ENCODE measurements around the gene CEP55. TPM values are rescaled to one million over a fixed set of nuclear protein-coding genes. Genes with fewer than 3 reads are reported as not detected.

The CEP55 gene
- total and polyA plus RNA-seq, 4 donors = 1.6 to 3.5 (median 1.8) TPM

DNA sequence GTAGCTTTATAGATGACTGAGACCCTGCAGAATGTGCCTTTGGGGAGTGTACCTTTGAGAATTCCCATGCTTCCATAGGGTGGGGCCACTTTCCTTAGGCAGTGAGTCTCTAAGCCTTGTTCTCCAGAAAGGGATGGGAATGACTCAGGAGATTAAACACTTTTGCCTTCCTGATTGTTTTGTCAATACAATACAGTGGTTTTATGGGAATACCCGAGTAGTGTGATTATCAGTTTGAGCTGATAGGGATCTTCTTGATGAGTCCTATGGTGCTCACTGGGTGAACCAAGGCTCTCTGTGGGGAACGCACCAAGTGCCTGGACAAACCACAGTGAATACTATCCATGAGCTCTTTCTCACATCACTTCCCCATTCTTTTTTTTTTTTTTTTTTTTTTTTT is 20.5 kb upstream of the CEP55 start:
- no peaks in the 10 kb centered on the region for H3K27me3 ChIP-seq (ENCODE audit: control insufficient read depth in 3 of 3, insufficient read depth in 3 of 3, low read length in 2 of 3)
- H3K4me1 ChIP-seq (ENCODE audit: control insufficient read depth in 5 of 5, insufficient read depth in 5 of 5, low read length in 5 of 5) = peaks cover 0 to 16% (median 3%) of the 10 kb centered on the region in 5 donors
- 40 to 65% methylated on average over 2 of the region's 2 CpGs for WGBS, 2 donors
- peaks cover 0 to 4% (median under 1%) of the 10 kb centered on the region in 4 donors for H3K36me3 ChIP-seq (ENCODE audit: control insufficient read depth in 4 of 4, insufficient read depth in 4 of 4, low read length in 4 of 4)
- no peaks in the 10 kb centered on the region for H3K9me3 ChIP-seq (ENCODE audit: control insufficient read depth in 4 of 4, insufficient read depth in 3 of 4, low read length in 3 of 4)
- ATAC-seq (ENCODE audit: insufficient read depth, low FRiP score) (peak; percentile 56), DNase-seq (no peak)
- TF ChIP-seq, protein P1, sequence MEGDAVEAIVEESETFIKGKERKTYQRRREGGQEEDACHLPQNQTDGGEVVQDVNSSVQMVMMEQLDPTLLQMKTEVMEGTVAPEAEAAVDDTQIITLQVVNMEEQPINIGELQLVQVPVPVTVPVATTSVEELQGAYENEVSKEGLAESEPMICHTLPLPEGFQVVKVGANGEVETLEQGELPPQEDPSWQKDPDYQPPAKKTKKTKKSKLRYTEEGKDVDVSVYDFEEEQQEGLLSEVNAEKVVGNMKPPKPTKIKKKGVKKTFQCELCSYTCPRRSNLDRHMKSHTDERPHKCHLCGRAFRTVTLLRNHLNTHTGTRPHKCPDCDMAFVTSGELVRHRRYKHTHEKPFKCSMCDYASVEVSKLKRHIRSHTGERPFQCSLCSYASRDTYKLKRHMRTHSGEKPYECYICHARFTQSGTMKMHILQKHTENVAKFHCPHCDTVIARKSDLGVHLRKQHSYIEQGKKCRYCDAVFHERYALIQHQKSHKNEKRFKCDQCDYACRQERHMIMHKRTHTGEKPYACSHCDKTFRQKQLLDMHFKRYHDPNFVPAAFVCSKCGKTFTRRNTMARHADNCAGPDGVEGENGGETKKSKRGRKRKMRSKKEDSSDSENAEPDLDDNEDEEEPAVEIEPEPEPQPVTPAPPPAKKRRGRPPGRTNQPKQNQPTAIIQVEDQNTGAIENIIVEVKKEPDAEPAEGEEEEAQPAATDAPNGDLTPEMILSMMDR (IDR thresholded peaks at IDR 0.05; ENCODE audit: control extremely low read depth, extremely low read depth) = no peak
- peak overlapping the region in 1 of 2 donors; percentile 46 for H3K27ac ChIP-seq (ENCODE audit: low read depth in 1 of 2, low read length in 1 of 2)
- H3K9ac ChIP-seq (ENCODE audit: insufficient read depth in 1 of 2, low read length in 2 of 2) = no peak overlapping the region
- H3K4me3 ChIP-seq = no peak overlapping the region

DNA sequence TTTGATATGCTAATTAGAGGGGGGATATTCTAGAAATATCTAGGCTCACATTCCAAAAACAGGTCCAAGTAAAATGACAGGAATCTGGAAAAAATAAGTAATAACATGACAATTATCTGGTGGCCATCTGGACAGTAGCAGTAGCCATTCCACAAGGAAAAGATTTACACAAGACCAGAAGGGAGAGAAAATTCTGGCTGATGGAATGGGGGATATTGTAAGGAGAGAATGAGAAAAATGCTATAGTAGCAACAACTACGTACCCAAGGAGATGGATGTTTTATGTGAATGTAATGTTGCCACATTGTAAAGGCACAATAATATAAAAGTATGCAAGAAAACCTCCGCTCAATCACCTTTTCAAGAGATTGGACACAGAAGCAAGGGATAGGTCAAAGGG is 19.7 kb upstream of the CEP55 start:
- peaks cover 0 to 4% (median under 1%) of the 10 kb centered on the region in 4 donors for H3K36me3 ChIP-seq (ENCODE audit: control insufficient read depth in 4 of 4, insufficient read depth in 4 of 4, low read length in 4 of 4)
- ATAC-seq (ENCODE audit: insufficient read depth, low FRiP score) = no peak
- no peak overlapping the region for H3K9ac ChIP-seq (ENCODE audit: insufficient read depth in 1 of 2, low read length in 2 of 2)
- H3K27me3 ChIP-seq (ENCODE audit: control insufficient read depth in 3 of 3, insufficient read depth in 3 of 3, low read length in 2 of 3) = no peaks in the 10 kb centered on the region
- H3K4me3 ChIP-seq = no peak overlapping the region
- no peaks in the 10 kb centered on the region for H3K9me3 ChIP-seq (ENCODE audit: control insufficient read depth in 4 of 4, insufficient read depth in 3 of 4, low read length in 3 of 4)
- 95 to 98% methylated on average over 2 of the region's 2 CpGs for WGBS, 2 donors
- no peak overlapping the region for H3K27ac ChIP-seq (ENCODE audit: low read depth in 1 of 2, low read length in 1 of 2)
- TF ChIP-seq, protein P1 (IDR thresholded peaks at IDR 0.05; ENCODE audit: control extremely low read depth, extremely low read depth) = no peak
- H3K4me1 ChIP-seq (ENCODE audit: control insufficient read depth in 5 of 5, insufficient read depth in 5 of 5, low read length in 5 of 5) = peaks cover 0 to 11% (median 5%) of the 10 kb centered on the region in 5 donors
- DNase-seq = no peak

DNA sequence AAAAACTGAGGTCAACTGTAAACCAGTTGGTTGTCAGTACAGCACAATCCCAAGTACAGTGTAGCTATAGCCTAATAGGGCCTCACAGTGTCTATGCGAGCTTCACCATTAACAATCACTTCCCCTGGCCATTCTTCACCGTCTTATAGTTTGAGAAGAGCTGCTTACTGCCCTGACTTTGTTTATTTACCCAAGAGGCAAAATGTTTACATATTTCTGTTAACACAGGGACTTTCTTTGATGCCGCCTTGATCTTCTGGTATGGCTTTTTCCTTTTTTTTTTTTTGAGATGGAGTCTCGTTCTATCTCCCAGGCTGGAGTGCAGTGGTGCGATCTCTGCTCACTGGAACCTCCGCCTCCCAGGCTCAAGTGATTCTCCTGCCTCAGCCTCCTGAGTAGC is 17.5 kb upstream of the CEP55 start:
- H3K9me3 ChIP-seq (ENCODE audit: control insufficient read depth in 4 of 4, insufficient read depth in 3 of 4, low read length in 3 of 4) = no peaks in the 10 kb centered on the region
- no peak overlapping the region for H3K27ac ChIP-seq (ENCODE audit: low read depth in 1 of 2, low read length in 1 of 2)
- peaks cover 0 to 4% (median 0%) of the 10 kb centered on the region in 4 donors for H3K36me3 ChIP-seq (ENCODE audit: control insufficient read depth in 4 of 4, insufficient read depth in 4 of 4, low read length in 4 of 4)
- WGBS, 2 donors = 67 to 83% methylated on average over 6 of the region's 6 CpGs
- H3K4me3 ChIP-seq = no peak overlapping the region
- no peak for DNase-seq
- no peak for ATAC-seq (ENCODE audit: insufficient read depth, low FRiP score)
- H3K27me3 ChIP-seq (ENCODE audit: control insufficient read depth in 3 of 3, insufficient read depth in 3 of 3, low read length in 2 of 3) = no peaks in the 10 kb centered on the region
- TF ChIP-seq, protein P1 (IDR thresholded peaks at IDR 0.05; ENCODE audit: control extremely low read depth, extremely low read depth) = no peak
- peaks cover 0 to 6% (median 5%) of the 10 kb centered on the region in 5 donors for H3K4me1 ChIP-seq (ENCODE audit: control insufficient read depth in 5 of 5, insufficient read depth in 5 of 5, low read length in 5 of 5)
- H3K9ac ChIP-seq (ENCODE audit: insufficient read depth in 1 of 2, low read length in 2 of 2) = no peak overlapping the region

DNA sequence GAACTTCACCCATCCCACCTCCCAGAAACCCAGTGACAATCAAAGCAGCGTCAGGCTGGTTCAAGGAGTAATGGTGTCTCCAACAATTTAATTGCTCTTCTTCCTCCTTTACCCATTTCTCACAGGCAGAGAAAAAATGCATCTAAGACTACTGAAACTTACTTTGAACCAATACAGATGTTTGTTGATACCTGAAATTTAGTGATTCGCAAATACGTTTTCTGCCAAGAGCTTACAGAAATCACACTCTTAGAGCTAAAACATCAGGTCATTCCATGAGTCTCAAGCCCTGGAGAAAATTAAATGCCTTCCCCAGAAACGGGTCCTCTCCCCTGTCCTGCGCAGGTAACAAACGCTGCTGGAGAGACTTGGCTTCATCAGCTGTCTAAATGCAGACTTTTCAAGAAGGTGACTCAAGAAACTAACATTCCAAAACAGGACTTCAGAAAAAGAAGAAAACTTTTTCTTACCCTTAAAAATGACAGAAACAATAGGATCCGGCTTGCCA is 14.7 kb upstream of the CEP55 start:
- WGBS, 2 donors = 19 to 37% methylated on average over 7 of the region's 7 CpGs
- Histone ChIP-seq H3K36me3 (ENCODE audit: control insufficient read depth in 4 of 4, insufficient read depth in 4 of 4, low read length in 4 of 4) (peaks cover 0 to 3% (median 0%) of the 10 kb centered on the region in 4 donors), H3K4me3 (peak overlapping the region; percentile 43), H3K9ac (ENCODE audit: insufficient read depth in 1 of 2, low read length in 2 of 2) (peak overlapping the region; percentile 94 to 95), H3K27me3 (ENCODE audit: control insufficient read depth in 3 of 3, insufficient read depth in 3 of 3, low read length in 2 of 3) (no peaks in the 10 kb centered on the region), H3K27ac (ENCODE audit: low read depth in 1 of 2, low read length in 1 of 2) (peak overlapping the region; percentile 38 to 82), H3K9me3 (ENCODE audit: control insufficient read depth in 4 of 4, insufficient read depth in 3 of 4, low read length in 3 of 4) (no peaks in the 10 kb centered on the region), H3K4me1 (ENCODE audit: control insufficient read depth in 5 of 5, insufficient read depth in 5 of 5, low read length in 5 of 5) (peaks cover 0 to 5% (median 2%) of the 10 kb centered on the region in 5 donors)
- TF ChIP-seq, protein P1 (IDR thresholded peaks at IDR 0.05; ENCODE audit: control extremely low read depth, extremely low read depth) = no peak
- ATAC-seq (ENCODE audit: insufficient read depth, low FRiP score) (no peak), DNase-seq (no peak)

Measured in lung (tissue), 12 donors.